A204.1 (cell line): Measurements from ENCODE around the gene FBXO30.
A peak's percentile ranks its signal among the peaks of the same experiment; 100 is the strongest.

ENCODE experiments used
- FAIRE-seq: peaks from 2 replicates; lab custom pipeline; 2012; peaks lifted over from hg19 to GRCh38; lab: Jason Lieb, UNC

Gene FBXO30

DNA sequence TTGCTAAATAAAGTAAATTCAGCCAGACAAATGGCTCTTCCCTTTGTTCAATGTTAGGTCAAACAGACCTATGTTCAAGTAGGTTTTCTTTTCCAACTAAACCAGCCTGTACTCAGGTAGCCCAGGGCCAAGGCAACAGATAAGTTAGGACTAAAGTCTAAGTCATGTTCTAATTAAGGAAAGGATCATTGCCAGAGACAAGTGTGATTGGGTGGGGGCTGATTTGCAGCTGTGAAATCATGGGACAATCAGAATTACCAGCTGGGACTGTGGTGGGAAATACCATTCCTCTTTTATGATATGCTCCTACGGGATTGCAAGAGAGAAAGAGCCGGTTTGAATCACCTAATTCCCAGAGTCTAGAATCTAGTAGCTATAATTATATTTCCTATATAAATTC, 4.2 kb upstream of the FBXO30 start:
- FAIRE-seq = no peak

DNA sequence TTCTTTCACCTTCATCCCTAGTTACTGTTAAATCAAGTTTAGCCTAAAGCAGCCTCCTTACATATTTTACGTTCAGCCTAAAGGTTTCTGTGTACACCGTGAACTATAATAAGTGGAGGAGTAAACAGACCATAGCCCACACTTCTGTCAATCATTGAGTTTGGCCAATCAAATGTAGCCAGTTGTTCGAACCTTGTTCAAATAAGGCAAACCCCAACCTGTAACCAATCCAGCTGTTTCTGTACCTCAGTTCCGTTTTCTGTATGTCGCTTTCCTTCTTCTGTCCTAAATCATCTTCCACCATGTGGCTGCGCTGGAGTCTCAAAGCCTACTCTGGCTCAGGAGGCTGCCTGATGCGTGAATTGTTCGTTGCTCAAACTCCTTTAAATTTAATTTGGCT, 1.8 kb upstream of the FBXO30 start:
- FAIRE-seq = no peak

DNA sequence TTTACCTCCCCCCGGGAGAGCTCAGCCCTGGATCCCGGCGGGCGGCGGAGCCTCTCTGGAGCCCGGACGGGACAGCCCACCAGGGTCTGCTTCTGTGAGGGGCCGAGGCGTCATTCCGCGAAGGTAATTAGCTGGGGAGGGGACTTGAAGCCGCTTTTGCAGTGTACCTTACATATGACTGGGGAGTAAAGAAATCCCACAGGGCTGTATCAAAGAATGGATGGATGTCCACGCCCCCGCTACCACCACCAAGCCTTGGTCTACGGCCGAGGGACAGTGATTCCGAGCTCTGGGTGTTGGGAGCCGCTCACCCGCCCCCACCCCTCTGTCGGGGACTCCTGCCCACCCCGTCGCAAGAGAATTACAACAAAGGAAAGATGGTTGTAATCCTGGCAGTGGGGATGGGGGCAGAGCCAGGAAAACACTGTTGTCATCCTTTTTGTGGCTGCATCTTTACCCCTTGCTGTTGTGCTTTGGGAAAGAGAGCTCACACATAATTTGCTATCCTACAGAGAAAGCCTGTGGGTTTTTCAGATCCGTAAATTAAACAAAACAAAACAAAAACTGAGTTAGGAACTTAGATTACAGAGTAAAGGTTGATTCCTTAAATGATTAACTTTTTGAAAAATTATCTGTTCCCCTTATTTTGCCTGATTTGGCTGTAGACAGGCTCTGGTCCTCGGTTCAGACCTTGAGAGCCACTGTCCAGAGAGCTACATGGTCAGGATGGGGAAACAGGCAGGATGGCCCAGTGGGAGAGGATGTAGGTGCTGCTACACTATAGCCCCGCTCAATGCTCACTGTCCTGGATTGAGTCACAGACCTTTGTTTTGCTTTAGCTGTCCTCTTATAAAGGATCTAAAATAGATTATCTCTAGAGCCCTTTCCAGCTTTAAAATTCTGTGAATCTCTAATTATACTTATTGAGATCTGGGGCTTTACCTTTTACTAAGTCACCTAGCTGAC, 997 bp upstream of the FBXO30 start:
- no peak for FAIRE-seq

DNA sequence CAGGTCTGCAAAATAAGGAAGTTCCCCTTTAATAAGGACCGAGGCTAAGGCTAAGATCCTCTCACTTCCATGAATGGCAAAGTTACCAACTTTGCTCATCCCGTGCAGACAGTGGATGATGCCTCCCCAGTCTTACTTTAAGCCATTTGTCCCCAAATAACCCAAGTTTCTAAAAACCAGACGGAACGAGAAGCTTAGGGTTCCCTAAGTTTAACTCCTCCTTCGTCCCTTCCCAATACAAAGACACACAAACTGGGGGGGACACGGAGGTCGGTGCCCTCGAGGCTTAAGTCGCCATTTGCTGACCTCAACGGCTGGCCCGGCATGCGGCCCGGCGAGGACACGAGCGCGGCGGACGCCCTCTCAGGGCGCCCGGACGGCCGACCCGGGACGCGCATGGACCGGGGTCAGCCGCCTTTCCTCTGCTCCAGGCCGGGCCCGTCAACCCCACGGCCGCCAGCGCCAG, 527 bp downstream of the FBXO30 start:
- no peak for FAIRE-seq

DNA sequence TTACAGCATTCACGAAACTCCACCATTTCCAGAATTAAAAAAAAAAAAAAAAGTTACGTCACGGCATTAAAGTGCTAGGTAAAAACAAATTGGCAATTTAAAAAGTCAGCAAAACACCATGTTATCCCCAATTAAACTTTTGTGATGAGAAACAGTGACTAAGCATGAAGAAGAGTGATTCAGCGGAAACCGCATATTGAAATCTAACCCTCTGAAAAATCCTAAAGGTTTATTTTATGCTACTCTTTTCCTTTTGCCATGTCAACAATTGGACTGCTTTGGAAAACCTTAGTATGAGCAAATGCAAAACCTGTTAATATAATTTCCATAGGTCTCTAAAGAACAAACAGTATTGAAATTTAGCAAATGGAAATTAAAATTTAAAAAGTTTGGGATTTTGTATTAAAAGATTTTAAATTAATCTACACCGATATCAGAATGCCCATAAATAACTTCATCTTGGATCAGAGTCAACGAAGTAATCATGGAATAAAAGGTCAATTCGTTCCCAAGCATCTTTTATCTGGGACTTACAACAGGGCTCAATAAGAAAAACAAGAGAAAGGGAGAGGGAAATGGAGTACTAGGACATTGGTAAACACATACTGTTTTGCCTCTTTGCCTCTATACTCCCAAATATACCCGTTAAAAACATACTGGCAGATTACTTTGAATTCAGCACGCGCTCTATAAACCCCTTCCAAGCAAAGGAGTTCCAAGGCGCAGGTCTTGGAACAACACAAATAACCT, 1.1 kb downstream of the FBXO30 start:
- FAIRE-seq = no peak

DNA sequence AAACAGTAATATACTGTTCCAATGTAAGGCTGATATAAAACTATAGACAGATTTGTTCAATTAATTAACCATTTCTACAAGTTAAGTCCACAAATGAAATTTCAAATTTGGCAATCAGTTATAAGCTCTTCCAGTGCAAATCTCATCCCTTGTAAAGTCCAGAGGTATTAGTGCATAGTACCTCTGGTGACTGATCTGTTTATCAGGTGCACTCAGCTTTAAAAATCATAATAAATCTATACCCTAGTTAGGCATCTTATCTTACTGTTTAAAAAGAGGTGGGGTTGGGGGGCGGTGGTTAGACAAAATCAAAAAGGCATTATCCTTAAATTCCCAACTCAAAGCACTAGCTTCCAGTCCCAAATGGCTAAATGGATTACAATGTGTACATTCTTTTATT, 2.9 kb downstream of the FBXO30 start:
- FAIRE-seq = no peak

DNA sequence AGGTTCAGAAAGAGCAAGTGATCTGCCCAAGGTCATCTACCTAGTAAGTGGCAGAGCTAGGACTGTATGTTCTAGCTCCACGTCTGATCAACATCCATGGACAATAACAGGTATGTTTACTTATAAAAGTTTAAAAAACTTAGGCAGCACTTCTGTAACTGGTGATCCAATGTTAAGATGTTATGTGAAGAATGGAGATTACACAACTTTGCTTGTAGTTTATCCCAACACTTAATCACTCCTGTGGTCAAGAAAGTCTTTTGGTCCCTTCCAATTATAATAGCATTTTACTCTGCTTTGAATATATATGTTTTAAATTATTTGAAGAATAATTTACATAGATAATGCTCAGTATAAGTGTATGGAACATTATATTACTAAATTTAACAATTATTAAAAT, 4.8 kb downstream of the FBXO30 start:
- FAIRE-seq = peak; percentile 51

DNA sequence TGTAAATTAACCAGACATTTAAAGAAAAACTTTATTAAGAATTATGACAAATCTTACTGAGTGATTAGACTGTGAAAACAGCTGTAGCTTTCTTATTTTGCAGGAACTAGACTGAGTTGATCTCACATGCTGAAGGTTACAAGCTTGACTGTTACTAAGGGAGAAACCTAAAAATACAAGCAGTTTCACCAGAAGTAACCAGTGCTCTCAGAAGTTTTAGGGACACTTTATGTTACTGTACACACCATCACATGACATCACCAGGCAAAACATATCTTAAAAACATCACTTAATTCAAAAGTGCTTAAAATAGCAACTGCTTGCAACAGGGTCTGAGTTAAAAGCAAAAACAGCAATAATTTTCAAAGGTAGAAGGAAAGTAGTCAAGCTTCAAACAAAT, 5.4 kb downstream of the FBXO30 start:
- FAIRE-seq = no peak

DNA sequence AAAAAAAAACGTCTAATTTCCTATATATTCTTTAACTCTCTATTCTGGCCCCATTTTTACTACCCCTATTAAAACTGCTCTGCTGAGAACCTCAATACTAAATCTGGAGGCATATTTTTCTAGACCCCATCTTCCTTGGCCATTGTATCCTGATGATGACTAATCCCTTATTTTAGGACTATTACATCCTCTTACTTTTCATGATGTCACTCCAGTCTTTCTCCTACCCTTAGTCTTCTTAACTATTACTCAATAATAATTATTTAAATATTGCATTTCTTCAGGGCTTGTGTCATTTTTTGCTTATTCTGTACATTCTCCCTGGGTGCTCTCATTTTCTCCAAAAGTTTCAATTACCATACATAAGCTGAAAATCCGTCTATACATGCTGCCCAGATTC, 6.4 kb downstream of the FBXO30 start:
- FAIRE-seq = no peak

DNA sequence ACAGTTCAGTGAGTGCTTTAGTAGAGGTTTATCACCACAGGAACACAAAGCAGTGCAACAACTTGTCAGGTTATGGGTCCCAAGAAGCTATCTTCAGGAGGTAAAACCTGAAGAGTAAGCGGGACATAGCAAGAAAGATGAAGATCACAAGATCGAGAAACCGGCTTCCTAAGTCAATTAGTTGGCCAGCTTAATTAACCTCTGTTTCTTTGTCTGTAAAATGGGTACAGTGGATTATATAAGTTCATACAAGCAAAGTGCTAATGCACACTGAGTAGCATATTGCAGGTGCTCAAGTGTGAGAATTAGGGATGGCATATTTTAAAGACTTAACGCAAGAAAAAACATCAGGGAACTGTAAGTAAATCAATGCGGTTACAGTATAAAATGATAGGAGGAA, 12.5 kb downstream of the FBXO30 start:
- no peak for FAIRE-seq

DNA sequence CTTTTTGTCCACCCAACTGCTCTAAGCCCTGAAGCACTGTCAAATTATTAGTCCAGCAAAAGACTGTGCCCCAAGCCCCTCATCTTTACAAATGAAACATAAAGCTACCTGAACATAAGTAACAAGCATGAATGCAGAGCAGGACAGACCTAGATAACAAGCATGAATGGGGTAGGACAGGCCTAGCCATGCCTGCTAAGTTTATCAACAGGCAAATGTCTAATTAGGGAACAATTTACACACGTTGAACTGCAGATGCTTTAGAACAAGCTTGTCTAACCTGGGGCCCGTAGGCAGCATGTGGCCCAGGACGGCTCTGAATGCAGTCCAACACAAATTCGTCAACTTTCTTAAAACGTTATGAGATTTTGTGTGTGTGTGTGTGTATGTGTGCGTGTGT, 13.6 kb downstream of the FBXO30 start:
- FAIRE-seq = no peak

DNA sequence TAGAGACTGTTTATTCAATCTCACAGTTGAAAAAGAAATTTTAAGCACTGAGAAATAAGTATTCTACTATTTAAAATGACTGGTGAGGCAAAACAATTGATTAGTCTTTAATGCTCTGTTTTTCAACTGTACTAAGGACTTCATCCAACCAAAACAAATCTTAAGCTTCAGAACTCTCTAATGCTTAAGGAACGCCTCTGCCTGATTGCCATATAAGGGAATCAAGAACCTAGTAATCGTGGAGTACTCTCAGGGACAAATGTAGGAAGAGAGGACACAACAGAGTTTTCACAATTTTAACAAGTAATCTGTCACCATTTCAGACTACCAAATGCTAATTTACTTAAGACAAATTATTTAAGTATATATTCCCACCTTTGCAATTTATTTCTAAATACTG, 16.1 kb downstream of the FBXO30 start:
- no peak for FAIRE-seq

DNA sequence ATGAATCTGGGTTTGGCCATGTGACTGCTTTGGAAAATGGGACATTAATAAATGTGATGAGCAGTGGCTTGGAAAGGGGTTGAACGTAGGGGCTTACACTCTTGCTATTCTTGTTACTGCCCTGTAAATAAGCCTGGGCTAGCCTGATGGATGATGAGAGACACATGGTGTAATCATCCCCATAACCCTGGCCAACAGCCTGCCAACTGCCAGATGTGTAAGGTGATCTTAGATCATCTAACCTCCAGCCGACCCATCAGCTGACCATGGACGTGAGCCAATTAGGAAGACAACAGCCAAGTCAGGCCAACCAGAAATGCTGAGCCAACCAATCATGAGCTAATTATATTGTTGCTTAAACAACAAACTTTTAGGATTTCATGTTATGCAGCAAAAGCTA, 25.2 kb downstream of the FBXO30 start:
- FAIRE-seq = no peak

DNA sequence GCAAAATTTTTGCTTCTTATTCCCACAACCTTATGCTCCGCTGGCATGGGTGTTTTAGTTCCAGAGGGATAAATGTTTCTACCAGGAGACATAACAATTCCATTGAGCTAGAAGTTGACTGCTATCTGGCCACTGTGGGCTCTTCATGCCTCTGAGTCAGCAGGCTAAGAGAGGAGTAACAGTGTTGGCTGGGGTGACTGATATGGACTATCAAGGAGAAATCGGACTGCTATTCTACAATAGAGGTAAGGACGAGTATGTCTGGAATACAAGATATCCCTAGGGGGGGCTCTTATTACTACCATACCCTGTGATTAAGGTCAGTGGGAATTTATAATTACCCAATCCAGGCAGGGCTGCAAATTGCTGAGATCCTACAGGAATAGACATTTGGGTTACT, 26.9 kb downstream of the FBXO30 start:
- FAIRE-seq = no peak

DNA sequence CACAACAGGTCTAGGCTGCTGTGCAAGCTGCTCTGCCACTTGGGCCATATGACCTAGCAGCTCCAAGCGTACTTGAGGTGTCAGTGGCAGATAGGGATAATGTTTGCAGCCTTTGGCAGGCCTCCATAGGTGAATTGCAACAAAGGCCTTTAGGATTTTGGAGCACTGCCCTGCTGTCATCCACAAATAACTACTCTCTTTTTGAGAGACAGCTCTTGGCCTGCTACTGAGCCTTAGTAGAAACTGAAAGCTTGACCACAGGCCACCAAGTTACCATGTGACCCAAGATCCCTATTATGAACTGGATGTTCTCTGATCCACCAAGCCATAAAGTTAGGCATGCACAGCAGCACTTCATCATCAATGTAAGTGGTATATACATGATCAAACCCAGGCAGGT, 29.9 kb downstream of the FBXO30 start:
- FAIRE-seq = no peak

DNA sequence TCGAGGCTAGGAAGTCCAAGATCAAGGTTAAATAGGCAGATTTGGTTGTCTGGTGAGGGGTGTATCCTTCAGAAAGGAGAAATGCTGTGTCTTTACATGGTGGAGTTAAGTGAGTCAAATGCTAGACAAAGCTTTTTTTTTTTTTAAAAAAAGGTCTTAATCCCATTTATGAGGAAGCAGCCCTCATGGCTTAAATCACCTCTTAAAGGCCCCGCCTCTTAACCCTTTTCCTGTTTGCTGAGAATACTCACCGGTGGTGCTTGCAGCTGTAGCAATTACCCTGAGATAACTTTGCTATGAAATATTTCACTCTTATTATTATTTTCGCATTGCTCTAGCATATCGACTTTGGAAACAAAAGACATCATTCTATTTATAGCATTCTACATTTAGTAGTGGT, 30.8 kb downstream of the FBXO30 start:
- FAIRE-seq = no peak

DNA sequence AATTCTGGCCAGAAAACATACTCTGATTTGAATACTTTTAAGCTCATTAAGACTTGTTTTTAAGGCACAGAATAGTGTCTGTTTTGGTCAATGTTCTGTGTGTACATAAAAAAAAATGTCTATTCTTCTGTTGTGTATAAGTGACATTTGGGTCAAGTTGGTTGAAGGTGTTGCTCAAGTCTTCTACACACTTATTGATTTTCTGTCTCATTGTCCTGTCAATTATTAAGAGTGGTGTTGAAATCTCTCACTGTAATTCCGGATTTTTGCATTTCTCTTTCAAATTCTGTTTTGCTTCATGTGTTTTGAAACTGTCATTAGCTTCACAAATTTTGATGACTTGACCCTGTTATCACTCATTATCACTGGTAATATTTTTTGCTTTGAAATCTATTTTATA, 41.7 kb downstream of the FBXO30 start:
- FAIRE-seq = no peak

DNA sequence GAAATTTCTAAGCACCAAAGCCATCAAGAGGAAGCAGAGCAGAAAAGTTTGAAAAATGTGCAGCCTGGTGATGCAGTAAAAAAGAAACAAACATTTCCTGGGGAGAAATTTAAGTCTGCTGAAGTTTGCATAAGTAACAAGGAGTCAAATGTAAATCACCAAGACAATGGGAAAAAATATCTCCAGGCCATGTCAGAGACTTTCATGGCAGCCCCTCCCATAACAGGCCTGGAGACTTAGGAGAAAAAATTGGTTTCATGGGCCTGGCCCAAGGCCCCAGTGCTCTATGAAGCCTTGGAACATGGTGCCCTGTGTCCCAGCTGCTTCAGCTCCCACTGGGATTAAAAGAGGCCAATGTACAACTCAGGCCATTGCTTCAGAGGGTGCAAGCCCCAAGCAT, 49.1 kb downstream of the FBXO30 start:
- FAIRE-seq = no peak

DNA sequence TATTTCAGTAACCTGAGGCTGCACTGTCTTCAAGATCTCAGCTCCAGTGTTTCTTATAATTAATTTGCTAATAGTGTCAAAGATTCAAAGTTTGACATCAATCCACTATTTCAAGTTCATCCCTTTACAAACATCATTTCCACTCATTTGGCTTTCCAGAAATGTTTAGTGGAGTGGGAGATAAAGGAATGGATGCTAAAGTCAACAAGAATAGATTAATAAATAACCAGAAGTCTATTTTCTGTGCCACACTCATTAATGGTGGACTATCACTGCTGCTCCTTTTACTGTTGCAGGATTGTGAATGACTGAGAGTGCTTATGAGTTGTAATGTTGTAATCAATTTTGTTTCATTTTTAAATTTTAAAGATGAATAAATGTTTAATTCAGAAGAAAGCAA, 50.9 kb downstream of the FBXO30 start:
- FAIRE-seq = no peak

DNA sequence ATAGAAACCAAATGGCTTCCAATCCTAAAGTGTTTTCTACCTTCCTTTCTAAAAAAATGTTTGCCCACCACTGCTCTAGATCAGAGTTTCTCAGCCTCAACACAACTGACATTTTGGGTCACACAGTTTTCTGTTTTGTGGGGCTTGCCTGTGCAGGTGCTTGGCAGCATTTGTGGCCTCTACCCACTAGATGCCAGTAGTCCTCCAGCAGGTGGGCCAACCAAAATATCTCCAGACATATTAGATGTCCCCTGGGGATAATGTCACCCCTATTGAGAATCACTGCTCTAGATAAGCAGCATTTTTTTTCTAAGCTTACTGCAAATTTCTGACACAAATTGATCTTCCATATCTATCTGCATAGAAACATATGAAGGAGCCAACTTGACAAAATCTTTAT, 53.0 kb downstream of the FBXO30 start:
- no peak for FAIRE-seq

DNA sequence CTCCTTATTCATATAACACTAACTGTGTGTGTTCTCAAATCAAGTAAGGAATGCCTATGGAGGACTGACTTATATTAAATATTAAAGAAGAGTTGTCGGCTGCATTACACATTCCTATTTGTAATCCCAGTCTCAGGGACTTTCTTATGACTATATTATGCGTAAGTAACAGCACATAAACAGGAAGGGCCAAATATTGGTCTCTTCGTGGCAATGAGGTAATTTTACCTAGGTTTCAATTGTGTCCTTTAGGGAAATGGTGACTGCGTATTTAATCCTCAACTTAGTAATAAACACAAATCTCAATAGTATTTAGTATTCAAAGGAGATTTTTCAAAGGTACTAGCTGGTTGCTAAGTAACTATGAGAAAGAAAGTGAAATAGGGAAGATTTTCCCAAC, 56.5 kb downstream of the FBXO30 start:
- FAIRE-seq = no peak

DNA sequence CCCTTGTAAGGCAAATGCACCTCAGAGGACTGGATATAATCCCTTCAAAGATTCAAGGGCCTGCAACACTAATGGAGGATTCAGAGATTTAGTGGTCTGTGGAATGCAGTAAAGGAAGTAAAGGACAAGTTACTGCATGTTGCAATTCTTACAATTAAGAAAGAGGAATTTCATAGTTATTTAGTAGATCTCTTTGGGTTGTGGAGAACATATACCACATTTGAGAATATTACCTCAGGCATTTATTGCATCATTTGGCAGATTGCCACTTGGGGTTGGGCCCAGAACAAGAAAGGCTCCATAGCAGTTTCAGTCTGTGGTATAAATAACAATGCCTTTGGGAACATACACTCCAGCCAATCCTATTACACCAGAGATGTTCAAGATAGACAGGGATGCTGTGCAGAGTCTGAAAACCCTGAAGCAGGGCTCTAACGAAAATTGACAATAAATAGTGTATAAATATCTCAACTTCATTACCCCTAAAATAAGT, 58.4 kb downstream of the FBXO30 start:
- no peak for FAIRE-seq

DNA sequence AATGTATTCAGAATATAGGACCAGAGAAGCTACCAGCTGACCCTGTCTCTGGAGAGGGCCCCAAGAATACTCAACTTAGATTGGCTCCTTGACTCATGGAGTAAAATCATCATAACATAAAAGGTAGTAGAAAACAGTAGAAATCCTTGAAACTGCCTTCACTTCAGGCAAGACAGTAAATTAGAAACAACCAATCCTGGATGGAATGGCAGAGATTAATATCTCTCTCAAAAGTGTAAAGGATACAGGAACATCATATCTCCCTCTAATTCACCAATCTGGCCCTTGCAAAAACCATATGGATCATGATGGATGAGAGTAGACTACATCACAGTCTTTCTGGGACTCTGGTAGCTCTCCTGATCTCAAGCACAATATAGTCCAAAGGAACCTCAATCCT, 58.9 kb downstream of the FBXO30 start:
- no peak for FAIRE-seq
